Epidermal melanocyte (primary cell): Measurements from ENCODE around the gene SLC25A23.
A peak's percentile ranks its signal among the peaks of the same experiment; 100 is the strongest.
"Not testable (repeated sequence)": the region's sequence is repeated elsewhere in the genome, so short reads cannot be mapped to it uniquely, and the experiment has no call there.

Experiments
- DNase-seq: peaks from one replicate; pipeline ENCODE4 v3.0.0; 2011; ENCODE audit warnings: low spot score; ENCODE audit not compliant: insufficient read length

SLC25A23 gene

DNA sequence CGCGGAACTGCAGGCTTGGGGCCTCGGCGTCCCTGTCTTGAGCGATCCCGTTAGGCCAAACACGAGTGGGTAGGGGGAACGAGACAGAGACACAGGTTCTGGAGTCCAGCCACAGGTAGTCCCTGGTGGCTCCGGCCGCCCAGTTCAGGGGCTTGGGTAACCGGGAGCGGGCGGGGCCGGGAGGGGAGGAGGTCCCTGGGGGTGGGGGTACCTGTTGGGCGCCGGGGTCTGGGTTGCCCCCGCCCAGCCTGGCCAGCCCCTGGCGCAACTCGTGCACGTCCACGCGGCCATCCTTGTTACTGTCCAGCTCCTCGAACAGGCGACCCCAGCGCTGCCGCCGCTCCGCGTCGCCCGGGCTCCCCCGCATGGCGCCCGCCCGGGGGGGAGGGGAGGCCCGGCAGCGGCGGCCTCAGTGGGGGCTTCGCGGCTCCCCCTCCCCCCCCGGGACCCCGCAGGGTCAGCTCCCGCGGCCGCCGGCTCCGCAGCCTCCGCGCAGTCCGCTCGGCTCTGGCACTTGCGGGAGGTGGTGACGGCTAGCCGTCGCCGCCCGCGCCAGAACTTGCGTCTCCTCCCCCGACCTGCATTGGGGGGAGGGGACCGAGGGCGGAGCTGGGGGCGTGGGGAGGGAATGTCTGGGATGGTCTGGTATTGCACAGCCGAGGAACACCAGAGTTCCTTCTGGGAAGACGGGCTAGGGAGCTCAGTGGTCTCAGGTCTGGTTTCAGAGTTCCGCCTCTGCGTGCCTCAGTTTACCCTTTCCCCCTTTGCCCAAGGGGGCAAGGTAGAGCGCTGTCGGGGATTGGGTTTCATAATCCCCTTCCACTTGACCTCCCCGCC is at the start of gene SLC25A23:
Gene SLC25A23 (minus strand): TSS at position 531 of the 837 bp plus-strand sequence. CDS start 164 bp downstream, at position 367.
- DNase-seq, result peak; percentile 72

DNA sequence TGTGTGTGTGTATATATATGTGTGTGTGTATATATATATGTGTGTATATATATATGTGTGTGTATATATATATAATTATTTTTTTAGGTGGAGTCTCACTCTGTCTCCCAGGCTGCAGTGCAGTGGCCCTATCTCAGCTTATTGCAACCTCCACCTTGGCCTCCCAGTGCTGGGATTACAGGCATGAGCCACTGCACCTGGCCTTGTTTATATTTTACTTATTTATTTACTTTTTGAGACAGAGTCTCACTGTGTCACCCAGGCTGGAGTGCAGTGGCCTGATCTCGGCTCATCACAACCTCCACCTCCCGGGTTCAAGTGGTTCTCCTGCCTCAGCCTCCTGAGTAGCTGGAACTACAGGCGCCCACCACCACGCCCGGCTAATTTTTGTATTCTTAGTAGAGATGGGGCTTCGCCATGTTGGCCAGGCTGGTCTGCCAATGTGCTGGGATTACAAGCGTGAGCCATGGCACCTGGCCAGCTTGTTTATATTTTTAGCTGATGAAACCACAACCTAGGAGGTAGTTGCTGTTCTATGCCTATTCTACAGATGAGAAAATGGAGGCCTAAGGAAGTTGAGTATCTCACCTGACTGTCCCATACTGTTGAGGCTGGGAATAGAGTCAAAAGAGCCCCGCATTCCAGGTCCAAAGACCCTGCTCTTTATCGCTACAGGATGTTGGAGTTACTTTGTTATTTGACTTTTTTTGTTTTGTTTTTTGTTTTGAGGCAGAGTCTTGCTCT is 48.6 kb upstream of the SLC25A23 start:
- DNase-seq, result not testable (repeated sequence)

DNA sequence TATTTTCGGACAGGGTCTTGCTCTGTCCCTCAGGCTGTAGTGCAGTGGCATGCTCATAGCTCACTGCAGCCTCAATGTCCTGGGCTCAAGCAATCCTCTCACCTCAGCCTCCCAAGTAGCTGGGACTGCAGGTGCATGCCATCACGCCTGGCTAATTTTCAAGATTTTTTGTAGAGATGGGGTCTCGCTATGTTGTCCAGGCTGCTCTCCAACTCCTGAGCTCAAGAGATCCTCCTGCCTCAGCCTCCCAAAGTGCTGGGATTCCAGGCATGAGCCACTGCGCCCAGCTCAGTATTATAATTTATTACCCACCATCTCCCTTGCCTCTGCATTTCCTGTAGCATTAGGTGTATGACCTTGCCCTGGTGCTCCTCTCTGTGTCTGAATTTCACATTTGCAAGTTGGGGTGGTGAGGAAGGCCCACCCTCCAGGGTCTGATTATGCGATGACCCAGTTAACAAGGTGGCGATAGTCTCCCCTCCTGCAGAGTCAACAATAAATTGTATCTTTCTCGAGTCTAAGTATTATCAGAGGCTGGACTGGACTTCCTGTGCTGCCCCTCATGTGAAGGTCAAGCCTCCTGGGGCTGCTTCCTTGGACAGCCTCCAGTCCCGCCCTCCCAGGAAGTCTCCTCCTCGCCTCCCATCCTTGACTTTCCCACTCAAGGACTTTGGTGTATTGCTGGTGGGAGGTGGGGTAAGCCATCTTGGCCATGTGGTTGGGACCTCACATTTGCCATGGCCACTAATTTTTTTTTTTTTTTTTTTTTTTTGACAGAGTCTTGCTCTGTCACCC is 44.0 kb upstream of the SLC25A23 start:
- DNase-seq, result no peak

DNA sequence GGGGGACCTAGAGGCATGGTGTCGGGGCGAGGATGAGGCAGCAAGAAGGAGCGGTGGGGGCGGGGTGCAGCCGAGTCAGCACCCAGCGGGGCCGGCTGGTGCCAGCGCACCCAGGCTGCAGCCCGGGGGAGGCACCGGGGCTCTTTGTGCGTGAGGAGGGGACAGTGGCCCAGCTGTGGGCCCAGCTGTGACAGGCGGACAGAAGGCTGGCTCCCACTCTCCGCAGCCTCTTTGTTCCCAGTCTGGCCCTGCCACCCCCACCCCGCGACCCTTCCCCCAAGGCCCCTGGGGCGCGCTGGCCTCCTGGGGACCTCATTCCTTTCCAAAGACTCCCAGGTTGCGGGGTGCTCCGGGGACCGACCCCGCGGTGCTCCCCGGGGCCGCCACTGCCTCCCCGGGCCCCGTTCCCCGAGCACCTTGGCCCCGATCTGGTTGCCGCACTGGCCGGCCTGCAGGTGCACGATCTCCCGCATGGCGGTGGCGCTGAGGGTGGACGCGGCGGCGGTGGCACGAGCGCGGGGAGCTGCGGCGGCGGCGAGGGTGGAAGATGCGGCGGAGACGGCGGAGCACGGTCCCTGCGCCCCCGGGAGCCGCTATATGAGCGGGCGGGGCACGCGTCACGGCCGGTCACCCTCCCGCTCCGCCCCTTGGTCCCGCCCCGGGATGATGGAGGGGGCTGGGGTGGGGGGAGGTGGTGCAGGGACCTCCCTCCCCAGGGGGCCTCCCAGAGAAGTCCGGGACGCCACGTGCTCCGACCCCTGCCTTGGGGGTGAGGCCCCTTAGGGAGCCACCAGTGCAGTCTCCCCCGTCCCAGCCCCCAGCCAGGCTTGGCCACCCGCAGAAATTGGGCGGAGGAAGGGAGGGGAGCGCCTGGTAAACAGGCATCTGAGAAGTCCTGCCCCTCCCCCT is 42.4 kb upstream of the SLC25A23 start, which contains the start of gene TUBB4A:
Gene TUBB4A (minus strand): TSS at position 570 of the 909 bp plus-strand sequence. CDS start 97 bp downstream, at position 473.
- peak; percentile 70 for DNase-seq

DNA sequence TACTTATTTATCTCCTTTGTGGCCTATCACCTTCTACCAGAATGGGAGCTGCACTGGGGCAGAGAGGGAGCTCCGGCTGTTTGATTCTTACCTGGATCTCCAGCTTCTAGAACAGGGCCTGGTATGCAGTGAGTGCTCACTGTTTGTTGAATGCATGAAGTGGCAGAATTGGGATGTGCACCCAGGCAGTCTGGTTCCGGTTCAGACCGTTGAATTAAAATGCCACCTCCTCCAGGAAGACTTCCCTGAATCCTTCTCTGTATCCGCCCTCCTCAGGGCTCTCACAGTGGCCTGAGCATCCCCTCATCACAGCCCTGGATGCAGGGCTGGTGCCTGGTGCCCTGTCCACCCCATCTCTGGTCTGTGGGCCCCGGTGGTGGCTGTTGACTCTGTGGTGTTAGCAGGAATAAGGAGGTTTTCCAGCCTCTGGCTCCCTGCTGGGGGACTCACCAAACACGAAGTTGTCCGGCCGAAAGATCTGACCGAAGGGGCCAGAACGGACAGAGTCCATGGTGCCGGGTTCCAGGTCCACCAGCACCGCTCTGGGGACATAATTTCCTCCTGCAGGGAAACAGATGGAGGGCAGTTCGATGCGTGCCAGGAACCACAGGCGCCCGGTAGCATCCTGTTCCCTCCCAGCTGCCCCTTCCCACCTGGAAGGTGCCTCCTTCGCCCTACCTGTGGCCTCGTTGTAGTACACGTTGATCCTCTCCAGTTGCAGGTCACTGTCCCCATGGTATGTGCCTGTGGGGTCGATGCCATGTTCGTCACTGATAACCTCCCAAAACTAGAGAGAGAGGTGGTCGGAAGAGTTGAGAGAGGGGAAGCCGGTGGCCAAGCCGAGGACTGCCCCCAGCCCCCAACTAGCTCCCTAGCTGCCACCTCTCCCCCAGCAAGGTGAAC is 41.5 kb upstream of the SLC25A23 start:
- DNase-seq, result no peak

DNA sequence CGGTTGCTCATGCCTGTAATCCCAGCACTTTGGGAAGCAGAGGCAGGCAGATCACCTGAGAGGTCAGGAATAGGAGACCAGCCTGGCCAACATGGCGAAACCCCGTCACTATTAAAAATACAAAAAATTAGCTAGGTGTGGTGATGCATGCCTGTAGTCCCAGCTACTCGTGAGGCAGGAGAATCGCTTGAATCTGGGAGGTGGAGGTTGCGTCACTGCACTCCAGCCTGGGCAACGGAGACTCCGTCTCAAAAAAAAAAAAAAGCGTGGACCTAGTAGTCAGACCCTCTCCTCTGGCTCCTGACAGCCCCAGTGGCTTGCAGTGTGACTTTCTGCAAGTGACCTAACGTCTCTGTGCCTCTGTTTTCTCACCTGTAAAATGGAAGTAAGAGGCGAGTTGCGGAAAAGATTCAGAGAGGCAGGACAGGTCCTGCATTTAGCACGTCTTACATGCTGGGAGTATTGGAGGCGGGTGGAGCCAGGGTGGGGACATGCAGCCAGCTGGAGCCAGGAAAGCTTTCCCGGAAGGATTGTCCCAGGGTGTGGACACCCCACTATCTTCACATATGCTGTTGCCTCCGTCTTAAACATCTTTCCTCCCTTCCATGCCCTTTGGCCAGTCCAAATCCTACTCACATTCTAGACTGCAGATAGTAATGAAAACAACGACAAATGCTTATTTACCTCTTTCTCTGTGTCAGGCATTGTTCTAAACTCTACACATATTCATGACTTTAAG is 39.6 kb upstream of the SLC25A23 start:
- DNase-seq, result no peak

DNA sequence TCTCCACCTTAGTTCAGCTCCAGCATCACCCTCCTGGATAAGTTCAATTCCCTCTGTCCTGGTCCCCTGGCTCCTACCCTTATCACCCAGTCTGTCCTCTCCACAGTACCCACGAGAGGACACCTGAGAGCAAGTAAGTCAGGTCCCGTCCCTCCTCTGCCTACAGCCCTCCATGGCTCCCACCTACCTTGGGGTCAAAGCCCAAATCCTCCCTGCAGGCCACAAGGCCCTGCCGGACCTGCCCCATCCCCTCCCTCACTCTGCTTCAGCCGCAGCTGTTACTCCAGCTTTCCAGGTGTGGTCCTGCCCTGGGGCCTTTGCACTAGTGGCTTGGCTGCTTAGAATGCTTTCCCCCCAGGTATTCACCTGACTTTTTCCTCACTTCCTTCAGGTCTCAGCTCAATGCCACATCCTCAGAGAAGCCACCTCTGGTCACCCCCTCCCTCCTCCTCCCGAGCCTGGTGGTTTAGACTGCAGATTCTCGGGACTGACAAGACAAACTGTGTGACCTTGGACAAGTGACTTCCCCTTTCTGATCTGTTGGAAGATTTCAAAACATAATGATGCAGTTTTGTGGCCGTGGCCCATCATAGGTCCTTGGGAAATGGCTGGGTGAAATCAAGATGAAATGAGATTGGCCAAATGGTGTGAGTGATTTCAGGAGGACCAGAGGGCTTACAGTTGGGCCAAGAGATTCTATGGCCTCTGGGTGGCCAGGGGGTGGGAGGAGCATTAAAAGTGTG is 38.9 kb upstream of the SLC25A23 start:
- no peak for DNase-seq

DNA sequence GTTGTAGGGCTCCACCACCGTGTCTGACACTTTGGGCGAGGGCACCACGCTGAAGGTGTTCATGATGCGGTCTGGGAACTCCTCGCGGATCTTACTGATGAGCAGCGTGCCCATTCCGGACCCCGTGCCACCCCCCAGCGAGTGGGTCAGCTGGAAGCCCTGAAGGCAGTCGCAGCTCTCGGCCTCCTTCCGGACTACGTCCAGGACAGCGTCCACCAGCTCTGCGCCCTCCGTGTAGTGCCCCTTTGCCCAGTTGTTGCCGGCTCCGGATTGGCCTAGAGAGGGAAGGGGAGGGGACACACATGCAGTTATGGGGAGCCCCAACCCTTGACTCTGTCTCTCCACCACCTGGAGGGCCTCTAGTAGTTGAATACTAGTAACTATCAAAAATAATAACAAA is 36.4 kb upstream of the SLC25A23 start:
- no peak for DNase-seq

DNA sequence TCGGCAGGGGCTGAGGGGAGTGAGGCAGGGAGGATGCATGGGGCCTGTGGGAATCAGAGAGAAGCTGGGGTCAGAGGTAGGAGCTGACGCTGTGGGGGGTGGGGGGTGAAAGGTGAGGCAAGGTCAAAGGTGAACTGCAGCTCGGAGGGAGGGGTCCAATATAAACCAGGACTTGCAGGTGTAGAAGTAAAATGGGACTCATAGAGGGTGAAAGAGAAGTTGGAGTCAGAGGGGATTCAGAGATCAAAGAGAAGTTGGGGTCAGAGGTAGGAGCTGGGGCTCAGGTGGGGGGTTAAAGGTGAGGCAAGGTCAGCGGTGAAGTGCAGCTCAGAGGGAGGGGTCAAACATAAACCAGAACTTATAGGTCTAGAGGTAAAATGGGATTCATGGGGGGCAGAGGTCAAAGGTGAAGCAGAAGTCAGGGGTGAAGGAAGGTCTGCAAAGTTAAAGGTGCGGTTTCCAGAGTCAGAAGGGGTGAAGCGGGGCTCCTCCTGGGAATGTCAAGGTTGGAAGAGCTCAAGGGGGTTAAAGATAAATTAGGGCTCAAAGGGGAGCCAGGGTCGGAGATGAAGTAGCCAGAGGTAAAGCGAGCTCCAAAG is 34.9 kb upstream of the SLC25A23 start:
- DNase-seq, result no peak

DNA sequence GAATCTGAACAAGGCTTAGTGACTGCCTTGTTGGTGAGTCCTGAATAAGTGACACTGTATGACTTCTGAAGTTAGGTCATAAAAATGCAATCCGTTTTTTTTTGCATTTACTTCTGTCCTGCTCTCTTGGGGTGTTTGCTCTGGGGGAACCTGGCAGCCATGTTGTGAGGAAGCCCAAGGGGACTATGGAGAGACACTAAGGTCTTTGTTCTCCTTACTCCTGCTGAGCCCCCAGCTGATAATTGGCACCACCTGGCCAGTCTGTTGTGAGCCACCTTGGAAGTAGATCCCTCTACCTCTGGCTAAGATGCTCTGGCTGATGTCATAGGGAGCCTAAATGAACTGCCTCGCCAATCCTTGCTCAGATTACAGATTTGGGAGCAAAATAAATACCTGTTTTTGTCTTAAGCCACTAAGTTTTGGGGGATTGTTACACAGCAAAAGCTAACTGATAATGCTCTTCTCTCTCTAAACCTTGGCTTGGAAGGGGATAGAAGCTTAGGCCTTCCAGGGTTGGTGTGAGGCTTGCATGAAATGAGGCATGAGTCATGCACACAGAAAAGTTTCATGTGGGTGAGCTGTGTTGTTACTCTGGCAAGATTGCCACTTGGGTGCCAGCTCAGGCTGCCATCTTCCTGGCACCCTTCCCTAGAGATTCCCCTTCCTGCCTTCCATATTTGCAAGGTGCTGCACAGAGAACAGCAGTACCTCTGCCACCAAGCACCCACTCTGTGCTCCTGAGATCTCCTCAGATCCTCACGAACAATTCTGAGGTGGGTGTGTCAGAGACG is 32.4 kb upstream of the SLC25A23 start:
- DNase-seq, result no peak

DNA sequence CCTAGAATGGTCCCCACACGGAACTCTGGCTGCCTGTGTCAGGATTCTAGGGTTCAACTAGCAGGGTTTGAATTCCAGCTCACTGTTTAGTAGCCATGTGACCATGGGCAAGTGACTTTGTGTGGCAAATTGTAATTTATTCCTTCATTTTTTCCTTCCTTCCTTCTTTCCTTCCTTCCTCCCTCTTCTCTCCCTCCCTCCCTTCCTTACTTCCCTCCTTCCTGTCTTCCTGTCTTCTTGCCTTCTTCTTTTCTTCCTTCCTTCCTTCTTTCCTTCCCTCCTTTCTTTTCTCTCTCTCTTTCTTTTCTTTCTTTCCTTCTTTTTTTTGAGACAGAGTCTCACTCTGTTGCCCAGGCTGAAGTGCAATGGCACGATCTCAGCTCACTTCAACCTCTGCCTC is 30.5 kb upstream of the SLC25A23 start:
- DNase-seq, result no peak

DNA sequence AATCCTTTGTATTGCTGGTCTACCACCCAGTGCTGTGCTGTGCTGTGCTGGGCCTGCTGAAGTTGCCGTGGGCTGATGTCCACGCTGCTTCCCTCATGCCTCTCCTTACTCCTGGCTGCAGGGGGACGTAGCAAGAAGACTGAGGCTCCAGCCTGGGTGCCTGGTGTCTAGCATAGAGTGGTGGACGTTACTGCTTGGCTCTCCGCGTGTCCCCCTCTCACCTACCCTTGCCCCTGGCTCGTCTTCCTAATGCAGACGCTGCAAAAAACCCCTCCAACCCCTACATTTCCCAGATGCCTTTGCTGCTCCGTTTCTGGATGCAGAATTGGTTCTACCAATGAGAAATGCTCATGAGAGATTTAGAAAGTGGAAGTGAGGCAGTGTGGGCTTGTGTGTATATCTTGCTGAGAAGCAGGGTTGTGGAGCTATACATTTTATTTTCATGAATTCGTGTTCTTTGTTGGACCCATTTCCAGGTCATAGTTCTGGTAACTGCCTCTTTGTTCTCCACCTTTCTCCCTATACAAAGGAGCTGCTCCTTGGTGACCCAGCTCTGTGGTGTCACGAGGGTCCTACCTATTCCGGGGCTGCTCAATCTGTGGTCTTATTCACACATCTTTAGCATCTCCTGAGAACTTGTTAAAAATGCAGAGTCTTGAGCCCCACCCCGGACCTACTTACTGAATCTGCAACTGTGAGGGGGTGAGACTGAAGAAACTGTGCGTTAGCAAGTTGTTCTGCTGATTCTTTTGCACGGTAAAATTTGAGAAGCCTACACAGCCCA is 29.9 kb upstream of the SLC25A23 start:
- no peak for DNase-seq

DNA sequence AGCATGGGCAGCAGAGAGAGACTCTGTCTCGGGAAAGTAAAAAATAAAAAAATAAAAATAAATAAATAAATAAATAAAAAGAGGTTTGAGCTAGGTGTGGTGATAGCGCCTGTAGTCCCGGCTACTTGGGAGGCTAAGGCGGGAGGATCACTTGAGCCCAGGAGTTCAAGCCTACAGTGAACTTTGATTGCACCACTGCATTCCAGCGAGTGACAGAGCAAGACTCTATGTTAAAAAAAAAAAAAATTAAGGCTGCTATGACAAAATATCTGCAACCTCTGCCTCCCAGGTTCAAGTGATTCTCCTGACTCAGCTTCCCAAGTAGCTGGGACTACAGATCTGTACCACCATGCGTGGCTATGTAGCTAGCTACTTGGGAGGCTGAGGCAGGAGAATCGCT is 25.2 kb upstream of the SLC25A23 start:
- no peak for DNase-seq

DNA sequence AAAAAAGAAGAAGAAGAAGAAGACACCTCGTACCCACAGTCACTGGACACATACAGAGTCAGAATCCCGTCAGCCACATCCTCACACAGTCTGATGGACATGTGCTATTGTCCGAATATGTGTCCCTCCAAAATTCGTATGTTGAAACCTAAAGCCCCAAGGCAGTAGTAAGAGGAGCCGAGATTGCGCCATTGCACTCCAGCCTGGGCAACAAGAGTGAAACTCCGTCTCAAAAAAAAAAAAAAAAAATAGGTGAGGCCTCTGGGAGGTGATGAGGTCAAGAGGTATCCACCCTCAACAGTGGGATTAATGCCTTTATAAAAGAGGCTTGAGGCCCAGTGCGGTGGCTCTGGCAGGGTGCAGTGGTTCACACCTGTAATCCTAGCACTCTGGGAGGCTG is 24.6 kb upstream of the SLC25A23 start:
- DNase-seq, result no peak

DNA sequence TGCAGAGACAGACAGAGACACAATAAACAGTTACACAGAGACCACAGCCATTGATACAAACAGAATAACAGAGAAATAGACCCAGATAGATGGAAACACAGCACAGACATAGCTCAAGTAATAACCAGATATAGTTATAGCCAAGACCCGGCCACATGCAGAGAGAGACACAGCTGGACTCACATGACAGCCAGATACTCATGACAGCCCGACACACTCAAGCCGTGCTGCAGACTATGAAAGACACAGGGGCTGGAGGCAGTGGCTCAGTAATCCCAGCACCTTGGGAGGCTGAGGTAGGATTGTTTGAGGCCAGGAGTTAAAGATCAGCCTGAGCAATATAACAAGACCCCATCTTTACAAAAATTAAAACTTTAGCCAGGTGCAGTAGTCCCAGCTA is 23.6 kb upstream of the SLC25A23 start:
- DNase-seq, result peak; percentile 3

DNA sequence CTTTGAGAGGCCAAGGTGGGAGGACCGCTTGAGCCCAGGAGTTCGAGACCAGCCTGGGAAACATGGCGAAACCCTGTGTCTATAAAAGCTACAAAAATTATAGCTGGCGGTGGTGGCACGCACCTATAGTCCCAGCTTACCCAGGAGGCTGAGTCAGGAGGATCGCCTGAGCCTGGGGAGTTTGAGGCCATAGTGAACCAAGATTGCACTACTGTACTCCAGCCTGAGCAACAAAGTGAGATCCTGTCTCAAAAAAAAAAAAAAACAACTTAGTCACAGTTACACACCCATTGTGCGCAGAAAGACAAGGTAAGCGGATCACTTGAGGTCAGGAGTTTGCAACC is 22.7 kb upstream of the SLC25A23 start:
- DNase-seq, result no peak
